DND-41 (cell line): ENCODE data around the gene NPAS2.

Experiments used
- ATAC-seq: fragments of 200-7000 bp; cut with Tn5 transposase; 3 replicates; pipeline ENCODE4 v1.9.1; 2021; ENCODE audit warnings: low read depth; ENCODE audit not compliant: insufficient read depth
- DNase-seq: peaks from one replicate; pipeline ENCODE4 v3.0.0-alpha.2; 2020
- H2AFZ ChIP-seq: 2 replicates; pipeline ENCODE4 v1.6.0; 2012; ENCODE audit warnings: low read depth, low read length
- H3K27ac ChIP-seq: 2 replicates; pipeline ENCODE4 v1.5.1; 2012; ENCODE audit warnings: low read length, inconsistent platforms
- H3K27me3 ChIP-seq: fragments of 200-600 bp; sonication (generic); 2 replicates; pipeline ENCODE4 v1.6.0; 2012; ENCODE audit warnings: low read length, mild to moderate bottlenecking, inconsistent platforms; ENCODE audit not compliant: insufficient read depth, poor library complexity
- H3K36me3 ChIP-seq: 2 replicates; pipeline ENCODE4 v1.5.1; 2012; ENCODE audit warnings: low read length, inconsistent platforms; ENCODE audit not compliant: insufficient read depth
- H3K4me1 ChIP-seq: 2 replicates; pipeline ENCODE4 v1.5.1; 2012; ENCODE audit warnings: mild to moderate bottlenecking, low read length; ENCODE audit not compliant: insufficient read depth
- H3K4me2 ChIP-seq: 2 replicates; pipeline ENCODE4 v1.6.0; 2012; ENCODE audit warnings: mild to moderate bottlenecking, moderate library complexity, low read length, inconsistent platforms; ENCODE audit not compliant: insufficient read depth
- H3K4me3 ChIP-seq, 2 experiments: fragments of 200-600 bp in 1 of 2; shearing (Covaris generic) in 1 of 2; 2 replicates each; pipeline ENCODE4 v1.5.1; 2012 to 2016; ENCODE audit warnings: inconsistent platforms in 2 of 2, low read length in 2 of 2, mild to moderate bottlenecking in 2 of 2, low read depth in 1 of 2, moderate library complexity in 1 of 2
- H3K79me2 ChIP-seq: 2 replicates; pipeline ENCODE4 v1.6.0; 2012; ENCODE audit warnings: low read length, inconsistent platforms; ENCODE audit not compliant: insufficient read depth
- H3K9ac ChIP-seq: 2 replicates; pipeline ENCODE4 v1.6.0; 2012; ENCODE audit warnings: low read depth, mild to moderate bottlenecking, inconsistent platforms, low read length, moderate library complexity
- H3K9me3 ChIP-seq: 2 replicates; pipeline ENCODE4 v1.5.1; 2012; ENCODE audit warnings: low read length, moderate library complexity, mild to moderate bottlenecking, inconsistent platforms; ENCODE audit not compliant: insufficient read depth, severe bottlenecking
- H4K20me1 ChIP-seq: 2 replicates; pipeline ENCODE4 v1.6.0; 2012; ENCODE audit warnings: low read length; ENCODE audit not compliant: insufficient read depth
- CTCF ChIP-seq: IDR thresholded peaks from 2 replicates; pipeline ENCODE4 v1.5.1; 2012; ENCODE audit warnings: borderline replicate concordance, low read length, moderate library complexity, mild to moderate bottlenecking; ENCODE audit not compliant: poor library complexity, severe bottlenecking; ENCODE audit errors: extremely low read depth
- EZH2 ChIP-seq: IDR thresholded peaks from 3 replicates; pipeline ENCODE4 v1.6.1; 2012; ENCODE audit warnings: borderline replicate concordance, low read depth, mild to moderate bottlenecking, moderate library complexity, low read length, inconsistent platforms; ENCODE audit not compliant: severe bottlenecking

NPAS2 gene

GRCh38 chr2:100782380-100782878 lies 37.5 kb upstream of the NPAS2 start:
- no peak overlapping the region for H3K27ac ChIP-seq
- H3K4me2 ChIP-seq: no peak overlapping the region
- ATAC-seq: no peak
- no peaks in the 10 kb centered on the region for H3K36me3 ChIP-seq
- no peaks in the 10 kb centered on the region for H3K4me1 ChIP-seq
- TF ChIP-seq EZH2: no peak
- TF ChIP-seq CTCF: no peak
- no peak overlapping the region for H3K9ac ChIP-seq
- H3K79me2 ChIP-seq: no peaks in the 10 kb centered on the region
- H3K27me3 ChIP-seq: no peaks in the 10 kb centered on the region
- no peak overlapping the region for H3K4me3 ChIP-seq
- H4K20me1 ChIP-seq: no peaks in the 10 kb centered on the region
- no peak for DNase-seq
- no peaks in the 10 kb centered on the region for H3K9me3 ChIP-seq
- no peak overlapping the region for H2AFZ ChIP-seq

GRCh38 chr2:100783987-100784386 lies 36.0 kb upstream of the NPAS2 start:
- no peak overlapping the region for H3K9ac ChIP-seq
- no peaks in the 10 kb centered on the region for H3K79me2 ChIP-seq
- DNase-seq: no peak
- H4K20me1 ChIP-seq: no peaks in the 10 kb centered on the region
- no peak for ATAC-seq
- no peak overlapping the region for H3K4me3 ChIP-seq
- H3K4me1 ChIP-seq: no peaks in the 10 kb centered on the region
- H3K36me3 ChIP-seq: no peaks in the 10 kb centered on the region
- H3K4me2 ChIP-seq: no peak overlapping the region
- no peaks in the 10 kb centered on the region for H3K27me3 ChIP-seq
- TF ChIP-seq CTCF (no peak), EZH2 (no peak)
- no peaks in the 10 kb centered on the region for H3K9me3 ChIP-seq
- no peak overlapping the region for H2AFZ ChIP-seq
- H3K27ac ChIP-seq: no peak overlapping the region

GRCh38 chr2:100784681-100785080 lies 35.3 kb upstream of the NPAS2 start:
- no peaks in the 10 kb centered on the region for H3K36me3 ChIP-seq
- H3K4me2 ChIP-seq: no peak overlapping the region
- H3K9ac ChIP-seq: no peak overlapping the region
- ATAC-seq: no peak
- H3K27me3 ChIP-seq: no peaks in the 10 kb centered on the region
- H2AFZ ChIP-seq: no peak overlapping the region
- no peaks in the 10 kb centered on the region for H3K9me3 ChIP-seq
- no peak for TF ChIP-seq CTCF
- no peak for TF ChIP-seq EZH2
- no peak for DNase-seq
- H3K79me2 ChIP-seq: no peaks in the 10 kb centered on the region
- H3K27ac ChIP-seq: no peak overlapping the region
- H3K4me1 ChIP-seq: no peaks in the 10 kb centered on the region
- H4K20me1 ChIP-seq: no peaks in the 10 kb centered on the region
- no peak overlapping the region for H3K4me3 ChIP-seq

- no peak overlapping the region for H2AFZ ChIP-seq
- H3K4me3 ChIP-seq: no peak overlapping the region
- no peaks in the 10 kb centered on the region for H3K36me3 ChIP-seq
- no peaks in the 10 kb centered on the region for H3K9me3 ChIP-seq
- ATAC-seq: no peak
- no peaks in the 10 kb centered on the region for H3K79me2 ChIP-seq
- DNase-seq: no peak
- H3K4me2 ChIP-seq: no peak overlapping the region
- H4K20me1 ChIP-seq: no peaks in the 10 kb centered on the region
- no peak overlapping the region for H3K9ac ChIP-seq
- no peaks in the 10 kb centered on the region for H3K4me1 ChIP-seq
- H3K27me3 ChIP-seq: no peaks in the 10 kb centered on the region
- no peak overlapping the region for H3K27ac ChIP-seq
- TF ChIP-seq CTCF (no peak), EZH2 (no peak)
Observed at GRCh38 chr2:100785626-100786296, 34.2 kb upstream of the NPAS2 start.
